IPS DF 6.9 (cell line): Measurements from ENCODE around the gene PDE6B.

Experiments
- DNase-seq: peaks from one replicate; pipeline ENCODE4 v3.0.0-alpha.2; 2013; ENCODE audit warnings: low read depth, low spot score
- H3K27ac ChIP-seq: one replicate; pipeline ENCODE4 v1.5.1; 2013; ENCODE audit warnings: low read length, control low read depth
- H3K27me3 ChIP-seq: 2 replicates; pipeline ENCODE4 v1.6.1; 2013; ENCODE audit warnings: mild to moderate bottlenecking, low read length; ENCODE audit not compliant: control insufficient read depth, insufficient read depth
- H3K36me3 ChIP-seq: 2 replicates; pipeline ENCODE4 v1.6.1; 2013; ENCODE audit warnings: low read length; ENCODE audit not compliant: control insufficient read depth, insufficient read depth
- H3K4me1 ChIP-seq: 2 replicates; pipeline ENCODE4 v1.6.1; 2013; ENCODE audit warnings: low read length; ENCODE audit not compliant: control insufficient read depth, insufficient read depth
- H3K4me3 ChIP-seq: 2 replicates; pipeline ENCODE4 v1.5.1; 2013; ENCODE audit warnings: mild to moderate bottlenecking, low read length
- H3K9me3 ChIP-seq: 2 replicates; pipeline ENCODE4 v1.6.1; 2013; ENCODE audit warnings: low read length, inconsistent platforms; ENCODE audit not compliant: control insufficient read depth, insufficient read depth
- WGBS: extraction: QIAGEN DNeasy Blood & Tissue Kit; methylation state at CpG from one replicate; pipeline ENCODE4 v1.1.7; 2013; ENCODE audit warnings: mixed read lengths, missing lambda C conversion rate; ENCODE audit not compliant: insufficient read length, insufficient coverage; 5-methylcytosine and 5-hydroxymethylcytosine counted together

The PDE6B gene

DNA sequence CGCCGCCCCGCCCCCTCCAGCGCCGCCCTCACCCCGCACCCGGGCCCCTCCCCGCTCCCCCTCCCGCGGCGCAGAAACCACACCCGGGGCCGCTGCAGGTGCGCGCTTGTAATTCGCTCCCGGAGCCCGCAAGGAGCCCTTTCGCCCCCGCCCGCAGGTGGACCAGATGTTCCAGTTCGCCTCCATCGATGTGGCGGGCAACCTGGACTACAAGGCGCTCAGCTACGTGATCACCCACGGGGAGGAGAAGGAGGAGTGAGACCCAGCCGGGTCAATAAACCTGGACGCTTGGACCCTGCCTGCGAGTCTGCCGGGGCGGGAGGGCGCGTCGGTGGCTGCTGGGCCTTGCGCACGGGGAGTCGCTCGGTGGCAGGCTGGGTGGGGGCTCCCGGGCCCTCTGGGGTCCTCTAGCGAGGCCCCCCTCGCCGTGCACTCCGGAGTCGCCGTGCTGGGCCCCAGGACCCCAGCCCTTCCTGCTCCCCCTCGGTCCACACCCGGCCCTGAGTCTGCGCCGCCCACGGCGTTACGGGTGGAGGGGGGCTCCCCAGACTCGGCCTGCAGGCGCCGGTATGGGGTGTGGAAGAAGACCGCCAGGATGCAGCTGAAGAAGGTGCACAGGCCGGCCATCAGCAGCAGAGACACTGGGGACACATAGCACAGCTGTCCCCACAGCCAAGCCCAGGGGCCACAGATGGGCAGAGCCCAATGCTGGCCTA, 56.5 kb downstream of the PDE6B start:
- WGBS = no CpG with 5 or more reads among the region's 58 CpGs
- peaks cover 9% of the 10 kb centered on the region for H3K4me1 ChIP-seq
- no peak overlapping the region for H3K4me3 ChIP-seq
- H3K27ac ChIP-seq = no peak overlapping the region
- H3K36me3 ChIP-seq = no peaks in the 10 kb centered on the region
- DNase-seq = no peak
- H3K27me3 ChIP-seq = no peaks in the 10 kb centered on the region
- no peaks in the 10 kb centered on the region for H3K9me3 ChIP-seq

GRCh38 chr4:682490-683172, 57.3 kb downstream of the PDE6B start:
- peaks cover 9% of the 10 kb centered on the region for H3K4me1 ChIP-seq
- no peaks in the 10 kb centered on the region for H3K36me3 ChIP-seq
- no peaks in the 10 kb centered on the region for H3K27me3 ChIP-seq
- no peaks in the 10 kb centered on the region for H3K9me3 ChIP-seq
- no peak for DNase-seq
- H3K27ac ChIP-seq = no peak overlapping the region
- no CpG with 5 or more reads among the region's 23 CpGs for WGBS
- no peak overlapping the region for H3K4me3 ChIP-seq

- WGBS = no CpG with 5 or more reads among the region's 25 CpGs
- no peak for DNase-seq
- no peaks in the 10 kb centered on the region for H3K36me3 ChIP-seq
- peaks cover 12% of the 10 kb centered on the region for H3K4me1 ChIP-seq
- no peaks in the 10 kb centered on the region for H3K27me3 ChIP-seq
- H3K9me3 ChIP-seq = no peaks in the 10 kb centered on the region
- H3K27ac ChIP-seq = no peak overlapping the region
- no peak overlapping the region for H3K4me3 ChIP-seq
Measured at GRCh38 chr4:683247-683897, 58.0 kb downstream of the PDE6B start.

- Histone ChIP-seq H3K9me3 (no peaks in the 10 kb centered on the region), H3K4me1 (peaks cover 12% of the 10 kb centered on the region), H3K4me3 (no peak overlapping the region), H3K36me3 (no peaks in the 10 kb centered on the region), H3K27ac (no peak overlapping the region), H3K27me3 (no peaks in the 10 kb centered on the region)
- no CpG with 5 or more reads among the region's 19 CpGs for WGBS
- no peak for DNase-seq
Measured at GRCh38 chr4:683982-684622, 58.7 kb downstream of the PDE6B start.

- WGBS = no CpG with 5 or more reads among the region's 21 CpGs
- H3K9me3 ChIP-seq = no peaks in the 10 kb centered on the region
Measured at GRCh38 chr4:684623-685327, 59.4 kb downstream of the PDE6B start.

GRCh38 chr4:685679-686412, 60.5 kb downstream of the PDE6B start:
- Histone ChIP-seq H3K27me3 (no peaks in the 10 kb centered on the region), H3K36me3 (no peaks in the 10 kb centered on the region), H3K9me3 (no peaks in the 10 kb centered on the region), H3K27ac (no peak overlapping the region), H3K4me3 (no peak overlapping the region), H3K4me1 (peaks cover 16% of the 10 kb centered on the region)
- no peak for DNase-seq
- WGBS = no CpG with 5 or more reads among the region's 37 CpGs

More at GRCh38 chr4:684623-685327, 59.4 kb downstream of the PDE6B start:
- H3K4me3 ChIP-seq = no peak overlapping the region
- H3K36me3 ChIP-seq = no peaks in the 10 kb centered on the region
- no peak for DNase-seq
- H3K4me1 ChIP-seq = peaks cover 17% of the 10 kb centered on the region
- H3K27me3 ChIP-seq = no peaks in the 10 kb centered on the region
- H3K27ac ChIP-seq = no peak overlapping the region

- DNase-seq = no peak
- H3K36me3 ChIP-seq = no peaks in the 10 kb centered on the region
- H3K4me1 ChIP-seq = peaks cover 16% of the 10 kb centered on the region
- no peak overlapping the region for H3K4me3 ChIP-seq
- H3K9me3 ChIP-seq = no peaks in the 10 kb centered on the region
- WGBS = no CpG with 5 or more reads among the region's 31 CpGs
- no peaks in the 10 kb centered on the region for H3K27me3 ChIP-seq
- H3K27ac ChIP-seq = no peak overlapping the region
Measured at GRCh38 chr4:686413-687040, 61.2 kb downstream of the PDE6B start.

- no peaks in the 10 kb centered on the region for H3K36me3 ChIP-seq
- no peaks in the 10 kb centered on the region for H3K9me3 ChIP-seq
- no peak for DNase-seq
- no CpG with 5 or more reads among the region's 38 CpGs for WGBS
- H3K4me1 ChIP-seq = peaks cover 16% of the 10 kb centered on the region
- H3K27ac ChIP-seq = no peak overlapping the region
- H3K27me3 ChIP-seq = no peaks in the 10 kb centered on the region
- H3K4me3 ChIP-seq = no peak overlapping the region
Measured at GRCh38 chr4:687048-687970, 61.9 kb downstream of the PDE6B start.
